ENCODE measurements around the gene JAKMIP2.
"Not testable (repeated sequence)": the region's sequence is repeated elsewhere in the genome, so short reads cannot be mapped to it uniquely, and the experiment has no call there.

Gene JAKMIP2

DNA sequence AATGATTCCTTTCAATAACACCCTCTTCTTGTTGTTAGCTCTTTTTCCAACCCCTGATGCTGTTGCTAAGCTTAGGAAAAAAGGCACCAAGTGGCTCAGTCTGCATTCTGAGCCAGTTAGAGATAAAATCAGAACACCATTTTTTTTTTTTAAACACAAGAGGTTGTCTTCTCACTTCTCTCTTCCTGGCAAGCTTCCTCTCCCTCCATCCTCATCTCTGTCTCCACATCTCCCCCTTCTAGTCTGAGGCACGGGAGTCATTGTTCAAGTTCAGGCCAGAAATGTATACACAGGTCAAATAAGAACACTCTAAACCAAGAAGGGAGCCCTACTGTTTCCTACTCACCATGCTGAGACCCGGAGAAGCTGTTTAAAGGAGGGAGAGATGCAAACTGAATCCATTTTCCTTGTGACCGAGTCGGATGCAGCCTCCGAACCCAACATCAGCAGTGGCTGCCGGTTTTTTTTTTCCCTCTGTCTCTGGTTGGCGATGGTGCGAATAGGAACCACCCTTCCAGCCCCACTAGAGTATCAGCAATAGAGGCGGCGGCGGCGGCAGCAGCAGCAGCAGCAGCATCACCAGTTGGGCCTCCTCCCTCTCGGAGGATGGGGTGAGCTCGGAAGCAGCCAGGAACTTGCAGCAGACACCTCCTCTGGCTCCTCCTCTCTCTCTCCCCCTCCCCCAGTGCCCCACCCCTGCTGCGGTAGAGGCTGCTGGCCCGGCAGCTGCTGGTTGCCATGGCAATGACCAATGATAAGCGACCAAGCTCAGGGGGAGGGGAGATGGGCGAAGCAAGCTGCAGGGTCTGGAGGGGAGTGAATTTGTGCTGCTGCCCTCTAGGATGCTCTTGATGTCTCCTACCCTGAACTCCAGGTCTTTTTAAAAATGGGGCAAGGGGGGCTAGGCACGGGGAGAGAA lies at the start of gene JAKMIP2:
TSS of gene JAKMIP2 (minus strand) at position 619 of the 919 bp plus-strand sequence. CDS start 110,922 bp downstream, outside the sequence.
- FAIRE-seq, result no peak

DNA sequence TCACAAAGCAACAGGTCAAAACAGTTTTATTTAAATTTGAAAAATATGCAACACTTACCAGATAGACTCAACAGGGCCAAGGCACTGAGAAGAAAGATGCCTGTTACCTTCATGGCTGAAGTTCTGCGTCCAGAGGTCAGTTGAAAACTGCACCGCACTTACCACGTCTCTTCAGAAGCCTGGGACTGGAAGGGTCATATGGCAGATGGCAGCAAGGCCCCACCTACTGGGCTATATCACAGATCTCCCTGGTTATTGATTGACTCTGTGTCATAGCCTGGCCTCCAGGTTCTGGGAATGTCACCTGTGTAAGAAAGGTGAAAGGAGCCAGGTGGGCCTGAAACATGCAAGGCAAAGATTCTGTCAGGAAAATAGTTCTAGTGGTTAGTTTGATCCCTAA lies 48.9 kb upstream of the JAKMIP2 start, which contains the start of gene SPINK1:
TSS of gene SPINK1 (minus strand) at position 207 of the 400 bp plus-strand sequence. CDS start at position 113, 94 bp downstream.
- FAIRE-seq, result no peak

DNA sequence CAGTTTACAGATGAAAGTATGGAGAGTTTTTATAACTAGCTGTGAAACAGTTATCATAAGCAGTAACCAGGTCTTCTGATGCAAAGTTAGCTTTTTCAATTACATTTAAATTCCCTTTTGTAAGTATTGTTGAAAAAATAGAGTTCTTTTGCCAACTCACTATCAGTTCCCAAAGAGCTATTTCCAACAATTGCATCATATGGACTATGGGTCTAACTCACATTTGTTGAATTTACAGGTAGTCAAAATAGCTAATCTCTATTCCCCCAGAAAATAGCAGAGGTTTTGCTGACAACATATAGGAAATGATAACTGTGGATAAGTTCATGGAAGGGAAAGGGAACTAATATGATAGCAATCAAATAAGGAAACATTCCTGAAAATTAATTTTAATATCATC lies 47.5 kb upstream of the JAKMIP2 start:
- FAIRE-seq, result no peak

DNA sequence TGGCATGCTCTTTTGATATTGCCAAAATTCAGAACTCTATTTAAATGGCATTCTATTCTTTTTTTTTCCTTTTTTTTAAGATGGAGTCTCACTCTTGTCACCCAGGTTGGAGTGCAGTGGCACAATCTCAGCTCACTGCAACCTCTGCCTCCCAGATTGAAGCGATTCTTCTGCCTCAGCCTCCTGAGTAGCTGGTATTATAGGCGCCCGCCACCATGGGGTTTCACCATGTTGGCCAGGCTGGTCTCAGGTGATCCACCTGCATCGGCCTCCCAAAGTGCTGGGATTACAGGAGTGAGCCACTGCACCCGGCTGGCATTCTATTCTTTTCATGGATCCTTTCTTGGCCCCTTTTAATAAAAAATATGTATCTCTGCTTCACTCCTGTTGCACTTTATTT lies 44.5 kb upstream of the JAKMIP2 start:
- not testable (repeated sequence) for FAIRE-seq

DNA sequence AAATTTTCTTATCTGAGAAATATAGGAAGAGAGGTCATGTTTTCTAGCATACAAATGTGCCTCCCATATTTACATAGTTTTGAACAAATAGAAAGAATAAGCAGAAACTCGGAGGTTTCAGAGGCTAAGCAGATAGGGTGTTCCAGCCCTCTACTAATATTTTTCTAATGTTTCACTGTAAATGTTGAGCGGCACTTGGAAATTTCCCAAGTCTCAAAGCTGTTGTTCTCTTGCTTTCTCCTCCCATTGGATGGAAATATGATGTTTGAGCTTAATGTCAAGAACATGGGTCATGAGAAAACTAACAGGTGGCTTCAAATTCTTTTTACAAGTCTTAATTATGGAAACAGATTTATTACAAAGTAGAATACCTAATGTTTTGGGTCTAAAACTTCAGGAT lies 43.8 kb upstream of the JAKMIP2 start:
- FAIRE-seq, result no peak

DNA sequence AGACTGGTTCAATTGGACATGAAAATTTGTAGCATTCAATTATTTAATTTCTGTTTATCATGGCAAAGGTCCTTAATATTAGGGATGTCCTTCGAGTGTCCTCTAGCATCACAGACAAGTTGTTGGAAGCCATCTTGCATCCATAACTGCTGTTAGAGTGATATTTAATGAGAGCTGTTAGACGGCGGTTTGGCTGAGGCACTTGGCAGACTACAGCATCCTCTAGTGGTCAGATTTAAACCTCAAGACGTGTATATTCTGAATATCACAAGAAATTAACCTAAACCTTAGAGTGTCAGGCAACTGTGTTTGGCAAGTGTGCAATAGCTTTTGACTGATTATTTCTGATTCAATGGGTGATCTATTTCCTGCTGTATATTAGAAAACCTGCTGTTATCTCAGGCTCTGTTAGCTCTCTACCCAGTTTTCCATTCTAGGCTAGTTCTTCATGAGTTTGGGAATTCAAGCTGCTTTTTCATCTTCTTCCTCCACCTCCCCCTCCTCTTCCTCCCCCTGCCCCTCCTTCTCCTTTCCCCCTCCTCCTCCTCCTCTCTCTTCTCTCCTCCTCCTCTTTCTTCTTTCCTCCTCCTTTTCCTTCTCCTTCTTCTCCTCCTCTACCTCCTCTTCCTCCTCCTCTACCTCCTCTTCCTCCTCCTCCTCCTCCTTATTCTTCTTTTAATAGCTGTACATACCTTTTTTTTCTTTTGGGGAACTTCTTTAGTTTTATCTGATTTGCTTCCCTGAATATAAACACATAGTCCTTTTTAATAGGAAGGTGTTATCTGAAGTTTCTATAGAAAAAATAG lies 40.4 kb upstream of the JAKMIP2 start:
- FAIRE-seq, result no peak

DNA sequence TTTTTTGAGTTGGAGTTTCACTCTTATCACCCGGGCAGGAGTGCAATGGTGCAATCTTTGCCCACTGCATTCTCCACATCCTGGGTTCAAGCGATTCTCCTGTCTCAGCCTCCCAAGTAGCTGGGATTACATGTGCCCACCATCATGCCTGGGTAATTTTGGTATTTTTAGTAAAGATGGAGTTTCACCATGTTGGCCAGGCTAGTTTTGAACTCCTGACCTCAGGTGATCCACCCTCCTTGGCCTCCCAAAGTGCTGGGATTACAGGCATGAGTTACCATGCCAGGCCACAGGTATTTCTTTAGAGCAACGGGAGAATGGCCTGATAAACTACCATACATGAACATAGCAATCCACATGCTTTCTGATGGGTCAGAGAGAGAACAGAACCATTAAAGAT lies 39.7 kb upstream of the JAKMIP2 start:
- FAIRE-seq, result not testable (repeated sequence)

DNA sequence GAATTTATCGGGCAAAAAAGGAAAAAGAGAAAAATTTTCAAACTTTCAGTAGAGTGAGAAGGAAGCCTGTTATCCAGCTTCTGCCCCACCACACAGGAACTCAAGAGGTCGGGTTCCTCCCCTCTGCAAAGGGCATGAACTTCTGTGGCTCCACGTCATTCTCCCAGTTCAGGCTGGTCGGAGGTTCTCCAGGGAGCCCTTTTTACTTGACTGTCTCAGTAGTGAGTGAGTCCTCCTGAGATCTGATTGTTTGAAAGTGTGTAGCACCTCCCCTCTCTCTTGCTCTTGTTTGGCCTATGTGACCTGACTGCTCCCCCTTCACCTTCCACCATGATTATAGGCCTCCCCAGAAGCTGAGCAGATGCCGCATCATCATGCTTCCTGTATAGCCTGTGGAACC lies 39.2 kb upstream of the JAKMIP2 start:
- no peak for FAIRE-seq

DNA sequence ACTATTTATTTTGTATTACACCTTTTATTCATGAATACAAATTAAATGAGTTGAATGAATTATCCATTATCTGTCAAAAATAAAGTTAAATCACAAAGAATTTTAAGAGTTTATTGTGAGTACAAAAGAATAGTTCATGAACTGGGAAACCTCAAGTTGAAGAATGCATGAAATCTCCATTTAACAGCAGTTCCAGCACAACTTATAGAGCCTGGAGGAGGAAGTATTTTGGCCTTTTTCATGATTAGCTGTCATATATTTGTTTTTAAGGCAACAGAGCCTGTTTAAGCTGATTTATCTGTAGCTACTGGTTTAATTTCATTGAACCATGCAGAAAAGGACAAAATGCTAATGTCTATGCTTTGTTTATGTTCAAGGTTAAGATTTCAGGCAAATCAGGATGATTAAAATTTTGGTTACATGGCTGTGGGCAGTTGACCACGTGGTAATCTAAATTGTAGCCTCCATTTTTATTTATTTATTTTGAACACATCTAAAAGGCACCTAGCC lies 36.8 kb upstream of the JAKMIP2 start:
- no peak for FAIRE-seq

DNA sequence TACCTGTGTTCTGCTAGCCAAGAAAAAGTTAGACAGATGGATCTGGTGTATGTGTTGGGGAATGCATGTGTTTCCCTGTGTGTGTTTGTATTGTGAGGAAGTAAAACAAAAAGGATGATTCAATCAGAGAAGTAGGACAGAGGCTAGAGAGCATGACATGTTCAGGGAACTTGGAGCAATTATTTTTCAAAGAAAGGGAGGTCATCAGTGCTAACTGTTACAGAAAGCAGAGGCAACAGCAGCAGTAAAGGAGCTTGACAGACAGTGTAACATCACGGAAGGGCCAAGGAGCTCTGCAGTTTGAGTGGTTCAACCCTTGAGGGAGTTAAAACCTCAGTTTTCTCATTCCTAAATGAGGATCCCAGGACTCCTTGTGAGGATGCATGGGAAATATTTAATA lies 35.8 kb upstream of the JAKMIP2 start:
- no peak for FAIRE-seq

DNA sequence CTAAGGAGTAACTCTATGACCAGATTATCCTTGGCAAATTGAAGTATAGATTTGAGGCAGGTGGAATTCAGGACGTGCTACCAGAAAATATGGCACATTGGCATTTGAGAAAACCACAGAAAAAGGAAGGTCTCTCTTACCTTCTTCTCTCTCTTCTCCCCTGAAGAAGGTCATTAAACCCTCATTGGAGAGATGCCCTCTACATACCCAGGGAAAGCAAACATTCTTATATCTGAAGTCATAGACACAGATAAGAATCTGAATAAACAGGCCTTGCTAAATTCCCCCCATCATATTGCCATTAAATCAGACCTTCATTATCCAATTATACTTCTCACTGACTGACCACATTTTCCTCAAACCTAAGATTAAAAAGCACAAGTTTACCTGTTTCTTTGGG lies 31.2 kb upstream of the JAKMIP2 start:
- FAIRE-seq, result no peak

DNA sequence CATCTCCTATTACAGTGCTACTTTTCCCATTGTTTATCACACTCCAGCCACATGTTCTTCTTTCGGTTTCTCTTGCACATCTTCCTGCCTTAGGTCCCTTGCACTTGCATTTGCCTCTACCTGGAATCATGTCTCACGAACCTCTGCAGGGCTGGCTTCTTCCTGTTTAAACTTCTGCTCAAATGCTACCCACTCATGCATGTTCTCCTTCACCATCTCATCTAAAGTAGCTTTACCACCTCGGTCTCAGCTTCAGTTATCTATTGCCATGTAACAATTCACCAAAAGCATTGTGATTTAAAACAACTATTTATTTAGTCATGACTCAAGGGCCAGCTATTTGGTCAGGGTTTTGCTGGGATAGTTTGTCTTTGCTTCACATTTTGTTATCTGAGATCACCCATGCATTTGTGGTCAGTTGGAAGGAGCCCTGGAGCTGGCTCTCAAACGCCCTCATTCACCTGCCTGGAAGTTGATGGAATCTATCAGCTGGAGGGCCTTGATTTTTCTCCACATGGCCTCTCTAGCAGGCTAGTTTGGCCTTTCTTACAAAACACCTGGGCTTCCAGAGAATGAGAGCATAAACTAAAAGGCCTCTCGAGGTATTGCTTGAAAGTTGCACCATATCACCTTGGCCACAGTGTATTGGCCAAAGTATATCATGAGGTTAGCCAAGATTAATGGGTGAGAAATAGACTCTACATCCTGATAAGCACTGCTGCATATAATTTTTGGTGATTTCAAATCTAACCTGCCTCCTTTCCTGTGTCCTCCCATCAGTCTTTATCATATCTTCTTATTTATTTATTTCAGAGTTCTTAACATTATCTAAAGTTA lies 27.5 kb upstream of the JAKMIP2 start:
- no peak for FAIRE-seq

DNA sequence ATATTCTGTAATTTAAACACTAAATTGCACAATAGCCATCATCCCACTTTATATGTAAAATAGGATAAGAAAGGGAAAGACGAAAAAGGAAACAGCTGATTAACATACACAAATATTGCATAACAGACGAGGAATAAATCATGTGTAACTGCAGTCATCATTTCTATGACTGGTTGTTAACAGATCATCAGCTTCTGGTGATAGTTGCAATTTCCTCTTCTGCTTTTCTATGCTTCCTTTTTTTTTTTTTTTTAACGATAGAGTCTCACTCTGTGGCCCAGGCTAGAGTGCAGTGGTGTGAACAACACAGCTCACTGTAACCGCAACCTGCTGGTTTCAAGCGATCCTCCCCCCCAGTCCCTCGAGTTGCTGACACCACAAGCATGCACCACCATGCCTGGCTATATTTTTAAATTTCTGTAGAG lies 22.5 kb upstream of the JAKMIP2 start:
- no peak for FAIRE-seq

DNA sequence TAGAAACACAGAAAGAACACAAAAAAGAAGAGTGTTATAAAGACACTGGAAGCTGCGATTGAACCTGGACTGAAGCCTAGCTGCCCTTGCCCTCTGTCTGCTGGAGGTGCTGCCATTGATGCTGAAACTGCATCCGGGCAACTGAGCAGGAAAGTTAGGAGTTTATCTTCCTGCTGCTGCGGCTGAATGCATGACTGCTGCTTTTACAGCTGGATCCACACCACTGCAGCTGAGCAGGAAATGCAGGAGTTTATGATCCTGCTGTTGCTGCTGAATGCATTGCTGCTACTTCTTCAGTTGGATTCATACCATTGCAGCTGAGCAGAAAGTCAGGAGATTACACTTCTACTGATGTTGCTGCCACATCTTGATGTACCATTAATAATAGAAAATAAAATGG lies 21.8 kb upstream of the JAKMIP2 start:
- FAIRE-seq, result no peak

DNA sequence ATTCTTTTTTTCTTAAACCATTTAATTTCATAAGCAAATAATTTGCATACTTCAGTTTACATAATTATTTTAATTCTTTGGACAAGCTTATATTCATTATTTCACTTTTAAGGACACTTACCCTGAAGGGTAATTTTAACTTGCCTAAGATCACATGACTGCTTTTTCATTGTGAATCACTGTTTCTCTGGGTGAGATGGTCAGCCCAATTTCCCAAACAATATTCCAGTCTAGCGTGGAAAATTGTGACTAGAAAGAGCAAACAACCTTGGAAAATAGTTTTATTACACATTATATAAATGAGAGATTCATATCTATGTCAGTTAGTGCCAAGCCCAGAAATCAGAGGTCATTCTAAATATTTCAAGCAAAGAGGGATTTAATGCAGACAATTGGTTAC lies 21.4 kb upstream of the JAKMIP2 start:
- no peak for FAIRE-seq

DNA sequence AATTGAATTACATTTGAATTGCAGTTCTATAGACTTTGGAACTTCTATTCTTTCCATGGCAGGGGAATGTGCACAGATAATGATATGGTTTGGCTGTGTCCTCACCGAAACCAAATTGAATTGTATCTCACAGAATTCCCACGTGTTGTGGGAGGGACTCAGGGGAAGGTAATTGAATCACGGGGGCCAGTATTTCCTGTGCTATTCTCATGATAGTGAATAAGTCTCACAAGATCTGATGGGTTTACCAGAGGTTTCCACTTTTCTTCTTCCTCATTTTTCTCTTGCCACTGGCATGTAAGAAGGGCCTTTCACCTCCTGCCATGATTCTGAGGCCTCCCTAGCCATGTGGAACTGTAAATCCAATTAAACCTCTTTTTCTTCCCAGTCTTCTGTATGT lies 20.6 kb upstream of the JAKMIP2 start:
- not testable (repeated sequence) for FAIRE-seq

DNA sequence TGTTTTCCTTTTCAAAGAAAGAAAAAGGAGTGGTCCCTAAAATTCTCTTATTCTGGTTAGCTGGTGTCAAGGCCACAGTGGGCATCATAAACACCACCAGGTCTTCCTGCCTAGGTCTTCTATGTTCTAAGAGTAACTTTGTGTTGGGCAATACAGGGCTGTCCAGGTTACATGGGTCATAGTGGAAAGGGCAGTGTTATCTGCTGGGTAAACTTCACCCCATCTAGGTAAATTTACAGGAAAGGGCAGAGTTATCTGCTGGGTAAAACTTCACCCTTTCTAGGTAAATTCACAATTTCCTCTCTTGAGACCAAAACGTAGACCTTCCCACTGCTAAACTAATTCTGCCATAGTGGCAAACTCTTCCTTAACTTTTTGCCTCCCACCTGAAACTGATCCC lies 18.9 kb upstream of the JAKMIP2 start:
- no peak for FAIRE-seq

DNA sequence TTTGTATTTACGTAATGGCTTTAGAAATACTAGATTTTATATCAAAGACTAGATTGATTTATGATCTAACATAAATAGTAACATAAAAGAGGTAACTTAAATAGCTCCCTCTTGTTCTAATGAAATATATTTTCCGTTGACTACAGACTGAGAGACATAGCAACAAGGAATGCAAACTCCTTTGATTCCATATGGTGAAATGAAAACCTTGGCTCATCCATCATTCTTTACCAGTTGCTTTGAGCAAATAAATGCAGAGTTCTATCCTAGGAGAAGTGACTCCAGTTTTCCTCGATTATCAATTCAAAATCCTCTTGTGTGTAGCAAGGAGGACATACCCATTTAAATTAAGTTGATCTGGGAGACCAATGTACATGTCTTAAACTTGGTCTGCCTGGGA lies 18.0 kb upstream of the JAKMIP2 start:
- FAIRE-seq, result no peak

DNA sequence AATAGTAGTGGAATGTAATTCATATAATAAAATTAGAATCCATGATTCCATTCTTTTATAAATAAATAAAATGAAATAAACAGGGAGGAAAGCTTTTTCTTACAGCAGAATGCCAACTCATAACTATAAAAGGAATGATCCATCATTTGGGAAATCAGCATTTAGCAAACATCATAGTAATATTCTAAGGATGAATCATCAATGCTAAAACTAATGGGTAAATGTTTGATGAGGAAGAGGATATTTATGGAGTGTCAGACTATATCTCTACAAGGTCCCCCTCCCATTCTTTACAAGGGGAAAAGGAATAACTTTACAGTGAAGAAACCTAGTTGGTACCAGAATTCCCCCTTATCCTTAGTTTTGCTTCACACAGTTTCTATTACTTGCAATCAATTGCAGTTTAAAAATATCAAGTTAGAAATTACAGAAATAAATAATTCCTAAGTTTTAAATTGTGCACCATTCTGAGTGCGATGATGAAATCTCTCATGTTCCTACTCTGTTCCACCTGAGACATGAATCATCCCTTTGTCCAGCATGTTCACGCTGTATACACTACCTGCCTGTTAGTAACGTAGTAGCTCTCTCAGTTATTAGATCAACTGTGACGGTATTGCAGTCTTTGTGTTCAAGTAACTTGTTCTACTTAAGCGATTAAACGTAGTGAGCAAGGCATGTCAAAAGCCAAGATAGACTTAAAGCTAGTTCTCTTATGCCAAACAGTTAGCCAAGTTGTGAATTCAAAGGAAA lies 14.2 kb upstream of the JAKMIP2 start:
- FAIRE-seq, result no peak

DNA sequence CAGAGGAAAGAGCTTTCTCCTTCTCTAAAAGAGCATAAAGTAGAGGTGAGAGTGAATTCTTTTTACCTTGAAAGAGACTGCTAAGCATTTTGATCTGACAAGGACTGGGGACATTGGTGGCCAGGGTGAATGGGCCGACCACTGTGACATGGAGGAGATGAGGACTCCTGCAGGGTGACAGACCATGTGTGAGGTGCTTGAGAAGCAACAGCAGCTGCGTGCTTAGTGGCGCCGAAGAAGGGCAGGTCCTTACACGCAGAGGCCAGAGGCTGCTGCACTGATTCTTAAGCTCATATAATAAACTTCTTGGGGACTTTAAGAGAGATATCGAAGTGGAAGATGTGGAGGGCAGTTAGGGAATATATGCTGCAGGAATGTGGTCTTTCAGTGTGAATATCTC lies 8.7 kb upstream of the JAKMIP2 start:
- FAIRE-seq, result no peak

DNA sequence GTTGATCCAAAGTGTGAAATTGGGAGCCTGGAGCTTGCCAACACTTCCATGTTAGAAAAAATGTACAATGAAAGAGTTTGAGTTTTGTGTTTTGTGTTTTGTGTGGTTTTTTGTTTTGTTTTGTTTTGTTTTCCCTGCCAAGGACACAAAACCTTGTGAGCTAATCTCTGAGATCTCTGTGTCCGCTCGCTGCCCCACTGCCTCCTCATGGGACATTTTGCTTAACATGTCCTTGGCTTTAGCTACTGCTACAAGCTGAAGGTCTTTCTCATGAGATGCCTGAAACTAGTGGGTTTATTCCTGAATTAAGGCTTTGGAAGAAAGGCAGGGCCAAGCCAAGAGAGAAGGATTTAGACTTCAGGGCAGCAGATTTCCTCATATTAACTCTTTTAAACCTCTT lies 7.3 kb upstream of the JAKMIP2 start:
- no peak for FAIRE-seq

DNA sequence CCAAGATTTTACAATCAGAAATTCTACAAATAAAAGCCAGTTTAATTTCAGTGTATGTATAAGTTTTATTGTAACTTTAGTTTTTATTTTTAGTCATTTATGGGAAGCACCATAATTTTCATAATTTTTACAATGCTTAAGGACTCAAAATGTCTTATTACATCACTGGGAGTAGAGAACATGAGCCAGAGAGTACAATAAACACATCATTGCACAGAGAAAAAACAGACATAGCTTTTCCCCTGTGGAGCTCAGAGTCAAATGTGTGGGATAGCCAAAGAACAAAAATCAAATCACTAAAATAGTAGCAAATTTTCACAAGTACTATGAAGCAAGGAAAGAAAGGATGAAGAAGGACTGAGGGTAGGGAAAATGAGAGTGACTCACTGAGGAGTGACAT lies 5.5 kb upstream of the JAKMIP2 start:
- no peak for FAIRE-seq

Data from TTC549 (cell line).